ENCODE data around the gene DNAH17. TPM values are rescaled to one million over a fixed set of nuclear protein-coding genes. Genes with fewer than 3 reads are reported as not detected.

The DNAH17 gene
- total RNA-seq, 1 experiment from 2014 or later: 0.13 TPM

GRCh38 chr17:78510141-78511075, 66.8 kb downstream of the DNAH17 start:
- H3K27ac ChIP-seq (ENCODE audit: insufficient read length, low read depth, low read length): no peak overlapping the region
- H2BK20ac ChIP-seq (ENCODE audit: low read depth, low read length, poor library complexity, severe bottlenecking): no peak overlapping the region
- Mint-ChIP-seq H3K9me3 (peaks cover 0 to 2% of the 10 kb centered on the region in 2 experiments; a peak in 1 of 5 replicates), H3K4me3 (no peak overlapping the region), H3K4me1 (no peaks in the 10 kb centered on the region), H3K27me3 (ENCODE audit: low read depth) (peaks cover 10% of the 10 kb centered on the region), H3K27ac (no peak overlapping the region), H3K36me3 (ENCODE audit: insufficient read depth in 1 of 3, low read depth in 3 of 3) (no peaks in the 10 kb centered on the region)
- H3K23me2 ChIP-seq (ENCODE audit: insufficient read length, low read depth, low read length, poor library complexity, severe bottlenecking): no peaks in the 10 kb centered on the region
- H3K4me1 ChIP-seq (ENCODE audit: insufficient read depth, low read length): no peaks in the 10 kb centered on the region
- no peaks in the 10 kb centered on the region for H3K9me3 ChIP-seq (ENCODE audit: control insufficient read depth, low read depth, low read length)
- H4K91ac ChIP-seq (ENCODE audit: insufficient read length, low read depth, low read length): no peak overlapping the region
- H2BK15ac ChIP-seq (ENCODE audit: low read depth, low read length): no peak overlapping the region
- H2BK120ac ChIP-seq (ENCODE audit: low read depth, low read length, poor library complexity, severe bottlenecking): no peak overlapping the region
- H3K18ac ChIP-seq (ENCODE audit: insufficient read length, low read depth, low read length): no peak overlapping the region
- H2BK5ac ChIP-seq (ENCODE audit: insufficient read length, low read length): no peak overlapping the region
- no peaks in the 10 kb centered on the region for H3K79me1 ChIP-seq (ENCODE audit: insufficient read depth, low read depth, low read length, poor library complexity, severe bottlenecking)
- no peak overlapping the region for H3K9ac ChIP-seq (ENCODE audit: extremely low read depth, insufficient read length, low read length)
- no peak overlapping the region for H3K56ac ChIP-seq (ENCODE audit: insufficient read length, low read depth, low read length)
- H3T11ph ChIP-seq (ENCODE audit: low read length): no peak overlapping the region
- H3K79me2 ChIP-seq (ENCODE audit: insufficient read depth, low read length): no peaks in the 10 kb centered on the region
- no peak overlapping the region for H3K4me2 ChIP-seq (ENCODE audit: insufficient read depth, insufficient read length, low read length)
- H3K14ac ChIP-seq (ENCODE audit: insufficient read depth, low read length): no peak overlapping the region
- no peak overlapping the region for H4K8ac ChIP-seq (replicated peaks; ENCODE audit: insufficient read length, low read depth, low read length)
- no peak overlapping the region for H2AK5ac ChIP-seq (ENCODE audit: insufficient read length, low read length)
- no peak overlapping the region for H2BK12ac ChIP-seq (ENCODE audit: insufficient read length, low read depth, low read length)
- no peaks in the 10 kb centered on the region for H3K27me3 ChIP-seq (ENCODE audit: insufficient read depth, low read length)
- no peaks in the 10 kb centered on the region for H4K20me1 ChIP-seq (ENCODE audit: control insufficient read depth, insufficient read depth, insufficient read length)
- no peak overlapping the region for H4K5ac ChIP-seq (ENCODE audit: insufficient read length, low read depth, low read length)
- no peak overlapping the region for H2AFZ ChIP-seq (ENCODE audit: low read length)
- H3K23ac ChIP-seq (ENCODE audit: insufficient read length, low read depth, low read length): no peak overlapping the region
- TF ChIP-seq CTCF (conservative IDR thresholded peaks at IDR 0.05): no peak
- DNase-seq: no peak
- WGBS (ENCODE audit: extremely low coverage, insufficient read length, low lambda C conversion rate): no CpG with 5 or more reads among the region's 28 CpGs
- H3K4ac ChIP-seq (ENCODE audit: low read depth, low read length): no peak overlapping the region

All from H9 (cell line).